Pulmonary artery endothelial cell (primary cell): Measurements from ENCODE around the gene HPSE2. TPM values are rescaled to one million over a fixed set of nuclear protein-coding genes. Genes with fewer than 3 reads are reported as not detected.

ENCODE experiments used
- DNase-seq: peaks from one replicate; pipeline ENCODE4 v3.0.0-alpha.2; 2011; ENCODE audit warnings: low read depth, low spot score
- total RNA-seq: library from RNA; depleted of rRNA; stranded (reverse); fragments of >200 nt; gene quantifications from 2 replicates; pipeline ENCODE4 v1.2.3, GENCODE V29; 2014

HPSE2 gene
- total RNA-seq, 1 donor from 2014 or later: not detected

DNA sequence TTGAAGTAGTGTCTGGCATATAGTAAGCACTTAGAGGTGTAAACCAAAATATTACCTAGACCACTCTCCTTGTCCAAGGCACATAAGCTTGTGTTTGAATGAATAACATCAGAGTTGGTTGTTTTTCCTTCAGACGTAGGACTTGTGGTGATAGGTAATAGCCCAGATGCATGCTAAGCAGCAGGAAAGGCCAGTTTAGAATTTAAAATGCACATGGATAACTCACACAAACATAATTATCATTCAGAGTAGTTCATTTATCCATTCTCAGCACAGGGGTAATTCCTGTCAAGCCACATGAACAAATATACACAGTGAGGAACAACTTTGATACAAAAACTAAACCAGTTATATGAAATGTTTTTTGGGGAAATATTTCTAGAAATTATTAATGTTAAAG is 607.9 kb downstream of the HPSE2 start:
- no peak for DNase-seq

DNA sequence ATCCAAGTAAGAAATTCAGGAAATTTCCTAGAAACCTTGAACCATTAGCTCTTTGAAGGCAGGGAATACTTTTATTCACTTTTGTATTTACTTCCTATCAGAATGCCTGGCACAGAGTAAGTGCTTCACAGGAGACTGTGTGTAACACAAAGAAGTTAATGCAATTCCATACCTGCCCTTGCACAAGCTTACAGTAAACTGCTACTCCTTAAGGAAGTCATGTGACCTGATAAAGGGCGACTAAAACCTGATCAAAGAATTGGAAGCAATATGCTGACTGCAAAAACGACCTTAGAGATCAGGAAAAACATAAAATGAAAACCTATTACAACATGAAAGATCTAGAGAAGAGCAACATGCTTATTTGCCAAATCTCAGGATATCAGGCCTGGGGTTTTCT is 610.7 kb downstream of the HPSE2 start:
- DNase-seq: no peak

DNA sequence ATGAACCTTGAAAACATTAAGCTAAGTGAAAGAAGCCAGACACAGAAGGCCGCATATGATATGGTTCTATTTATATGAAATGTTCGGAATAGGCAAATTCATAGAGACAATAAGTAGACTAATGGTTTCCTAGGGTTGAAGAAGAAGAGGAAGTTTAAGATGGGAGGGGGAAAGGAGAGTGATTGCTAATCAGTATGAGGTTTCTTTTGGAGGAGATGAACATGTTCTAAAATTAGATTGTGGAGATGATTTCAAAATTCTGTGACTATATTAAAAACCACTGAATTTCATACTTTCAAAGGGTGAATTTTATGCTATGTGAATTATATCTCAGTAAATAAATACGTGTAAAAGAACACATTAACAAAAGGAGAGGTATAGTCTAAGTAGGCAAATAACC is 612.5 kb downstream of the HPSE2 start:
- no peak for DNase-seq

DNA sequence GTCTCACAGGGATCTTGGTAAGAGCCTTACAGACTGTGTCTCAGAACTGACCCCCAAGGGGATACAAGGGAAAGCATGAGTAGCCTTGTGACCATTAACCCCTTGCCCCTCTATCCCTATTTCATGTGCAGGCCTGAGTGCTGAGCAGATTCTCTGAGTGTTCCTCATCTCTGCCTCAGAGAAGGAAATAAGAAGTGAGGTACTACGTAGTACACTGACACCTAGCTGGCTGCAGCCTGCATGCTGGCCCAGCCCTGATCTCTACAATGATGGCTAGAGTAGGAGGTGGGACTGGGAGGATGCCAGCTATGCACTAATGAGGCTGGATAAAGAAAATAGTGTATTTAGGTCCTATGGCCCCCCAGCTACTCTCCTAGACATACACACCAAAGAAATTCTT is 614.0 kb downstream of the HPSE2 start:
- DNase-seq: no peak

DNA sequence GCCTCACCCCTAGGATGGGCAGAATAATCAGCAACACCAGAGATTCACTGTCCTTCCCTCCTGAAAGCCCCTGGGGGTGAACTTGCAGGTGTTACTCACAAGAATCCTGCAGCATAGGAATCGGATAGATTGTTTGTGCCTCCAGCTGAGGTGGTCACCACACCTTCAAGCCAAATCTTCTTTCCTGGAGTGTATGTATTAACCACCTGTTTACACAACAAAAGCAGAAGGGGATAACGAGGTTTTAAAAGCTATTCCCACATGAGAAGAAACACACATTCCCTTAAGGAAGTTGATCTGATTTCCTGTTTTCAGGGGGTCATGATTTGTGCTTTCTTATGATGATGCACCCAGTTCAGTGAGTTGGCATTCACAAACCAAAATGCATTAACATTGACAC is 615.1 kb downstream of the HPSE2 start:
- DNase-seq: no peak

DNA sequence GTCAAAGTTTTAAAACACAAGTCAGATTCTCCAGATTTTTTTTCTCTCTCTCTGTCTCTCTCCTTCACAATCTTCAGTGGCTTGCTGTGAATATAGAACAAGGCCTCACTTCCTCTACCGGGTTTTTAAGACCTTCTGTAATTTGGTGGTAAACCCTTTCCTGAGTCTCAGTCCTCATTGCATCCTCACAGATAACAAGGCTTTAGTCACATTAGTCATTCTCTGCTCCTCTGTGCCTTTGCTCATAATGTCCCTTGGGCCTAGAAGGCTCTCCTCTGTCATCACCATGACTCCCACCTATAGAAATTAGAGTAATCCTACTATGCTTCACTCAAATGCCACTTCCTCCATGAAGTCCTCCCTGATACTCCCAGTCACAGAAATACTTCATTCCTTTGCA is 616.2 kb downstream of the HPSE2 start:
- DNase-seq: no peak

DNA sequence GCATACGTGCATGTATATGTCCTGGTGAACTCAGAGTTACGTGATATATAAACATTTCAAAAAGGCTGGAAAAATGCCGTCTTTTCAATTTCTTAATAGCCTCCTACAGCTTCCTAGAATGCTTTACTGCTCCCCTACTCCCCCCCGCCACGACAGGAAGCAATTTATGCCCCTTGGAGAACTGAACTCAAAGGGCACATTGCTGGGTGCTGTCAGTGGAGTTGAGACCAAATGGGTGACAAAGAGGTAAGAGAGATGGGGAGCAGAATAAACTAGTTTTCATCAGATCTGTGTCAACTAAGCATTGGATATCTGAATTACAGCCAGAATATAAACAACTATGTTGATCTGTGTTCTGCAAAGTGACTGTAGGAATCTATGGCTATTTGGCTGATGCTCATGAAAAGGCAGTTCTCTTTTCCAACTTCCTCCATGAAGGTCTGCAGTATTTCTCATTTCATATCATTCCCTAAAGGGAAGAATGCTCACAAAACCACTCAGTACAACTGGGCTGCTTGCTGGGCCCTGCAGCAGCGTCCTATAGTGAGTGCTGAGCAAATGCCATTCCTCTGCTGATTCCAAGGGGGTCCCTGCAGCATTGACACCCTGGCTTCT is 617.6 kb downstream of the HPSE2 start:
- DNase-seq: no peak

DNA sequence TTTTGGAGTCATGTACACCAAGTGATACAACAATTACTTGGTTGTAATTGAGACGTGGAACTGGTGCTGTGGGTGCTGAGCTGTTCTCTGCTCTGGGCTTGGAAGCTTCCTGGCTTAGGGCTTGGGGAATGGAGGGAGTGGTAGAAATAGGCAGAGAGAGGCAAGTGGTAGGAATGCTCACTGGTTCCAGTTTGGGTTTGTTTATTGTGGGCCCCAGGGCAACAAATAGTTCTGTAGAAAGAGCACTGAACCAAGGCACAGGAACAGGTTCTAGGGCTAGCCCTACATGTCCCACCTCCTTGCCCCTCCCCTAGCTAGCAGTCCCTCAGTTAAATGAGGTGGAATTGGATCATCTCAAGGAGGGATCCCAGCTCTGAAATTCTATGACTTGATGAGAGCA is 622.2 kb downstream of the HPSE2 start:
- no peak for DNase-seq

DNA sequence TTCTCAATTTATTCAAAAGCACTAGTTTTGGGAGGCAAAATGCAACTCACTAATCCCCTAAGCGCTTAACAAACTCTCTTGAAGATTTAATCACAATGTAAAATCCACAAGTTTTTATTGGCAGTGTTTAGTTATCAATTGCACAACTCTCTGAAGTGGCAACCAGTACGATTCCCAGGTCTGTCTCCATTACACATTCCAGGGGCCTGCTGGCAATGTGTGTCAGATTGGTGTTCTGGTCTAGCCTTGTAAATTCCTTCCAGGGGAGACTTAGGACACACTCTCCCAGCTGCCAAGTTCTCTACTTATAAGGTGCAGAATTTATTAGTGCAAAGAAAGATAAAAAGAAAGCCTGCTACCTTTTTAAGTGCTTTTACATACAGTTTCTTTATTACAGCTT is 624.2 kb downstream of the HPSE2 start:
- DNase-seq: no peak

DNA sequence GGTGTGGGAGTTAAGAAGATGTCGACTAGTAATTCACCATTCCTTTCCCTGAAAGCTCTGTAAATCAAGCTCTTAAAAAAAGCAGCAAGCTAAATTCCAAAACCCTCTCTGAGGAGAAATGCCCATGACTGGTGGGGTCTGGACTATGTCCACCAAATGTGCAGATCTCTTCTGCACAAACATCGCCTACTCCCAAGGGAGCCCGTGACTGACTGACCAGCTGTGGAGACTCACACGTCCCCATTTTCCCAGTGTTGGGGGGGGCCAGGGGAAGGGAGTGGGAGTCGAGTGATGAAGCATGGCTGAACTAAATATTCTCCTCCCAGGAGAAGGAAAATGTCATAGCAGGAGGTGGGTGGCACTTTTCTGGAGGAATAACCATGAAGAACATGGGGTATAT is 624.8 kb downstream of the HPSE2 start:
- DNase-seq: no peak

DNA sequence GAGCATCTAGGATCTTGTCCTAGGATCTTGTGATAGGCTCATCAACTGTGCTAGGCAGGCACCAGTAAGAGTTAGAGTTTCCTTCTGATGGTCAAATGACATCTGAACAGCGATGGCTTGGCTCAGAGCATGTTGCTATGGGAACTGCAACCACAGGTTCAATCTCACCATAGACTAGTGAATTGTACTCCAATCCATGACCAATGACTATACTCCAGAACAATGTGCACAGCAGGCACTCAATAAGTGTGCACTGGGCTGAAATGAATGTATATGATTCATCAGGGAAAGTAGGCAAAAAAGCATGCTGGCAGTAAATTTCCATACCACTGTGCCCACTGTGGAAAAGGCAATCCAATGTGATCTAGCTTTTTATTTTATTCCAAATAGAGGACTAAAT is 625.4 kb downstream of the HPSE2 start:
- no peak for DNase-seq

DNA sequence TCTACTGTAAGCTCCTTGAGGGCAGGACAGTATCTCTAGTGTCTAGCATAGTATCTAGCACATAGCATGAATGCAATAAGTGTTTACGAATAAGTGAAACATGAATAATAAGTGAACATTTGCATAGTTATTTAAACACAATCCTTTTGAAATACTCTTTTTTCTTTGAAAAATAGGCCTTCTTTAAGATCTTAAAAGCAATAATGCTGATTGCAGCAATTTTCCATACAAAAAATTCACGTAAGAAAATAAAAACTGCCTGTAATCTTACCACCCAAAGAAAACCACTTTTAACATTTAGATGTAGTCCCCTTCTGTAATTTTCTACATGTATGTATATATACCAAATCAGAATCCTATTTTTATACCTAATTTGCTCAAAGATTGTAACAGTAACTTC is 626.4 kb downstream of the HPSE2 start:
- no peak for DNase-seq

DNA sequence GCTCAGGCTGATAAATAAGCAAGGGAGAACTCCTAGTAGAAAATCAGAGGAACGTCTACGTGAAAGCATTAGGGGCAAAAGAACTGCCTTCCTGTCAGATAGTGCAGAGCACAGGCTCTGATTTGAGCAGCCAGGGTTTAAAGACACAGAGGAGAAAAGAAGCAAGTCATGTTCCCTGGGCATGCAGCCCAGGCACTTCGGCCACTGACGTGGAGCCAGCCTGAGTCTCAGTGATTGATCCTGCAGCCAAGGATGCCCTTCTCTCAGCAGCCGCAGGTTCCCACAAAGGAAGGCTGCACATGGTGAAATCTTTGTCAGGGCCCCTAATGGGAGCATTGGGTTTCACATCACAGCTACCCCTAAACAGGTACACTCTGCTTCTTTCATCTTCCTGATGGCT is 627.2 kb downstream of the HPSE2 start:
- DNase-seq: no peak

DNA sequence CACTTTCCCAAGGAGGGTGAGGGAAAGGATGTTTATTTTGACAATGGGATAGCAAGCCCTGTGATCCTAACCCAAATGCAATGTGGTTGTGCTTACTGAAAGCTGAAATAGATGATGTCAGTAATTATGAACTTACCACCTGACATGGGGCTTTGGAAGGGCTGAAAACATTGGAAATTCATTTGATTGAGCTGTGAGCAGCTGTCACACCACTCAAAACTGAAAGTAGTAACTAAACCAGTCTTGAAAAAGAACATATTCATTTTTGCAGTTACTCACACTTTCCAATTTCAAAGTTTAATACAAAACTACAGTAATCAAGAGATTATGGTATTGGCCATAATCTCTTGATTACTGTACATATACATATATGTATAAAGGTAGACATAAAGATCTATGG is 633.4 kb downstream of the HPSE2 start:
- no peak for DNase-seq

DNA sequence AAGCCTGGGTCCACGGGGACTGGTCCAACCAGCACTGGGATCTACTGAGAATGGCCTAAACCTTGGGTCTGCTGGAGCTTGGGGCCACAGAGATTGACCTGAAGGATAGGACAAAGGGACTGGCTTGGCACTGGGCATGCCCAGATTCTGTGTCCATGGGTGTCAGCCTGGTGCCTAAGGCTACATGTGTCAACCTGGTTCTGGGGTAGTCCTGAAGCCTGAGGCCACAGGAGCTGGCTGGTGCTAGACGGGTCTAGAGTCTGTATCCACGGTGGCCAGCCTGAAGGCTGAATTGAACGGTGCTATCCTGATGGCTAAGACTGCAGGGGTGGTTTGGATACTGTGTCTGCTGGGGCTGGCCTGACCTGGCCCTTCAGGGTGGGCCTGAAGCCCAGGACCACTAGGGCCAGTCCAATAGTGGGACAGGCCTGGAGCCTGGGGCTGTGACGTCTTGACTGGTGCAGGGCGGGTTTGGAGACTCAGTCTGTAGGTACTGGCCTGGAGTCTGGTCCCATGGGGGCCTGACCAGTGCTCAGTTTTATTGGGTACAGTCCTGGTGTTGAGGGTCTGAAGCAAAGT is 636.5 kb downstream of the HPSE2 start:
- no peak for DNase-seq

DNA sequence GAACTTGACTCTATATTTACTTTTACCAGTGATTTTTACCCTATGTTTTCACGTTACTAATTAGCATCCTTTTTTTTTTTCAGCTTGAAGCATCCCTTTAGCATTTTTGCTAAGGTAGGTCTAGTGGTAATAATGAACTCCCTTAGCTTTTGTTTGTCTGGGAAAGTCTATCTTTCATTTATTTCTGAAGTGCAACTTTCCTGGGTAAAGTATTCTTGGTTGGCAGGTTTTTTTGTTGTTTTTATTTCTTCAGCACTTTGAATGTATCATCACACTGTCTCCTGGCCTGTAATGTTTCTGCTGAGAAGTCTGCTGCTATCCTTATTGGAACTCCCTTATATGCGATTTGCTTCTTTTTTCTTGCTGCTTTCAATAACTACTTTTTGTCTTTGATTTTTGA is 639.2 kb downstream of the HPSE2 start:
- no peak for DNase-seq

DNA sequence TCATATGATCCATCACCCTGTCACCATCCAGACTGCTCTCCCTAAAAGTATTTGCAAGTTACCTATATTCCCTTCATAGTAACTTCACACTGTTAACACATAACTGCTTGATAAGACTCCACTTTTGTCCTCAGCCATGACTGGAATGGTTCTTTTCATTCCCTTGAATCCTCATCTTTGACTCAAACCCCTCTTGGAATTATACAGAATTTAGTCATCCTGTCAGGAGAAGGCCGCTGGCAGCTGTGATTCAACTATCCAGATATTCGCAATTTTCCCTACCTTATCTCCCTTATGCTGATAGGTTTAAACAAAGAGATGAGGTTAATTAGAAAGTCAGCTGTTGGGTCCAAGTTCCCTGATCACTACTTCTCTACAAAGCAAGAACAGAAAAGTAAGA is 646.0 kb downstream of the HPSE2 start:
- no peak for DNase-seq

DNA sequence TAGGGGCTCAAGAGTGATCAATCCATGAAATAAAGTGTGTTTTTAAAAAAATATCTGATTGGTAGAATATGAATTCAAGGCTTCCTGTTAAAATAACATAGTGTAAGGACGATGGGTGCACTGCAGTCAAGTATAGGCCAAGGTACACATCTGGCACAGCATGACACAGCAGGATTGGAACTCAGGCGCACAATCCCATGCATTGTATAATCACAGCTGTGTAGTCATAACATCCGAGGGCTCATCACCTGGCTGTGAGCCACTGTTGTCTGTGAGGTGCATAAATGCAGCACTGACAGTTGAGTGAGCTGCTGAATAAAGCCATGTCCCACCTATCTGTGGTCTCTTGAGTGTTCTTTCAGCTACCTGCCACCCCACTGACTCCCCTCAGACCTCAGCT is 646.6 kb downstream of the HPSE2 start:
- DNase-seq: no peak

DNA sequence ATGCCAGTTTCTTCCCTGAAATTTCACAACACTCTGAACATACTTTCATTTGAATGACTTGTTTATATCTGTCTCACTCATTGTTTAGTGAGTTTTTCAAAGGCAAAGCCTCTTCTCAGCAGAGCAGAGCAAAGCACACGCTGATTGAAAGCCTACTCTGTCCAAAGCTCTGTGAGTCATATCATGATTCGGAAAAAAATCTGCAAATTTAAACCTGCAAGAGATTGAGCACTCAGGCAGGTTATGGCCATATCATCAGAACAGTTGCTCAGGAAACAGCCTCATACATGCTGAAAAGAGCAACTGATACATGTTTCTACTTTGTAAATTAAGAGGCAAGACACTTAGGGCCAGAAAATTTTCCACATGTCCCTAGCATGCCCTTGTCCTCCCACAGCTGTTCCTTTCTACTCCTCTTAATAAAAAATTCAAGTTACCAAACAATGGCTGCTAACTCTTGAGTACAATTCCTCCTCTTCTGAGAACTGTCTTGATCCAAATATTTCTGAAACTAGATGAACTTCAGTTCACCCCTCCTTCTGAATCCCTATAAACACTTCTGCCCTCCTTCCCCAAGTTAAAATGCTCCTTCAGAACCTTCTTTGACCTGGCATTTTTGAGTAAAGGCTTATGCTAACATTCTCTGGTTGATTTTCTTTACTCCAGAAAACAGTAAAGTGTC is 648.4 kb downstream of the HPSE2 start:
- DNase-seq: no peak

DNA sequence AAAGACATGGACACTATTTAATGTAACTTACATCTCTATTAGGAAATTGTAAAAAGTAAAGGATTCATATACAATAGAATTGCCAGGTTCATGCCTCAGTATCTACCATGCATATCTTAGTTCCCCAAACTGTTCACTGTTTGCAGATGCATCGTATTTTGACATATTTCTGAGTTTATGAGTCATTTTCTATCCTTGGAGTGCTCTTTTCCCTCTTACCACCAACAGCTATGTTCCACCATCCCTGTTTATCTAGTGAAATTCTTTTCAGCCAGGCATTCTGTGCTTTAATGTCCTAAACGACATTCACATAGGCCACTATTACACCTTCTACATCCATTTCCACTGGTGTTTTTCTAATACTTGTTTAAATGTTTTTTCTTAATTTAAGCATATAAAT is 649.6 kb downstream of the HPSE2 start:
- DNase-seq: no peak

DNA sequence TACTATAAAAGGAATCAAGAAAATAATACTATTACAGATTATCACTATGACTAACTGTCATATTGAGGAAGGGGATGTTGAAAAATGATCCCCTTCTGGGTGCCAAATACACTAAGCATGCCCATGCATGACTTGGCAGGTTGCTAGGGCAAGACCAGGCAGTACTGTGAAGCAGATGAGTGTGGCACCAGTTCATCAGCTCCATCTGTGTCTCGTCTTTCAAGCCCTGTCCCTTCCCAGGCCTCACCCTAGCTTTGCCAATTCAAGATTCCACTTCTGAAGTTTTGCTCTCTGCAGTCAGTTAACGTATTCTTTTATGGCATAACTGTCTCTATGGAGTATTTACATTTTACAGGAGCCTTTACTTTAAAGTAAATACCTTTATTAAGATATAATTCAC is 653.3 kb downstream of the HPSE2 start:
- no peak for DNase-seq

DNA sequence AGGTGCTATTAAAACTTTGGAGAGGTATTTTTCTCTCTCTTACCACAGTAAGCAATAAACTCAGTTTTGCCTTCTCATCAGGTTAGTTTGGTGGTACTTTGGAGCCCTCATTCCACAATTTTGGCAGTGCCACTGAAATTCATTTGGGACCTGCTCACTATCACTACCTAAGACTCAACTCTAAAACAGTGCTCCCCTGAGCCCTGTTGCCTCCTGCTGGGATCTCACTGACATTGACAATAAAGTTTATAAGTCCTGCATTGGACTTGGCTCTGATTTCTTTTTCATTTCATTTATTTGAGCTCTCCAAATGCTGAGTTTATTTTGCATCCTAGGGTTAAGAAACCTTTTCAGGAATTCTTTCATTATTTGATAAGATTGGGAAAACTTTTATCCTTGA is 658.1 kb downstream of the HPSE2 start:
- DNase-seq: no peak

DNA sequence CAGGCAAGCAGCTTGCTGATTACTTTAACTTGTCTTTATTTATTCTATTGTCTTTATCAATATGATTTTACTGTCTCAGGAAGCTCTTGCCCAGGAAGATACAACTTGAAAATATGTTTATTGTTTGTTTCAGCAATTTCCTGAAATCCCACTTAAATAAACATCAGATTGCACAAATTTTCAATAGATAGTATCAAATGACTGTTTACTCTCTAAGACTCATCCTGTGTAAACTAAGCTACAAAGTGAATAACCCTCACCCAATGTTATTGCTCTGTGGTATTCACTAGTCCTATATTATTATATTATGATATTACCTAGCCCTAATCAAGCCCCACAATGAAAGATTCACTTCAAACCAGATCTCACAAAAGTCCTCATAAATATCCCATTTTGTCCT is 658.5 kb downstream of the HPSE2 start:
- no peak for DNase-seq
